H9 (cell line): ENCODE results near the gene C1S. TPM values are rescaled to one million over a fixed set of nuclear protein-coding genes. Genes with fewer than 3 reads are reported as not detected.

Experiments
- DNase-seq: peaks from one replicate; pipeline ENCODE4 v3.0.0-alpha.2; 2017
- H2AFZ ChIP-seq: one replicate; pipeline ENCODE4 v1.6.1; 2013; ENCODE audit warnings: mild to moderate bottlenecking, low read length, control low read depth, moderate library complexity
- H2AK5ac ChIP-seq: 2 replicates; pipeline ENCODE4 v1.6.1; 2013; ENCODE audit warnings: low read length, control low read depth, mixed read lengths; ENCODE audit not compliant: insufficient read length
- H2BK120ac ChIP-seq: one replicate; pipeline ENCODE4 v1.6.1; 2013; ENCODE audit warnings: low read depth, mild to moderate bottlenecking, low read length, control low read depth, inconsistent platforms; ENCODE audit not compliant: poor library complexity, severe bottlenecking
- H2BK12ac ChIP-seq: 2 replicates; pipeline ENCODE4 v1.6.1; 2013; ENCODE audit warnings: low read length, control low read depth, mixed read lengths, low read depth; ENCODE audit not compliant: insufficient read length
- H2BK15ac ChIP-seq: 2 replicates; pipeline ENCODE4 v1.6.1; 2013; ENCODE audit warnings: low read depth, low read length, control low read depth
- H2BK20ac ChIP-seq: one replicate; pipeline ENCODE4 v1.6.1; 2013; ENCODE audit warnings: low read depth, mild to moderate bottlenecking, low read length, control low read depth, inconsistent platforms; ENCODE audit not compliant: poor library complexity, severe bottlenecking
- H2BK5ac ChIP-seq: 2 replicates; pipeline ENCODE4 v1.6.1; 2013; ENCODE audit warnings: low read length, control low read depth, mixed read lengths; ENCODE audit not compliant: insufficient read length
- H3K14ac ChIP-seq: 2 replicates; pipeline ENCODE4 v1.6.1; 2013; ENCODE audit warnings: low read length, control low read depth; ENCODE audit not compliant: insufficient read depth
- H3K18ac ChIP-seq: 2 replicates; pipeline ENCODE4 v1.6.1; 2013; ENCODE audit warnings: low read depth, mild to moderate bottlenecking, mixed read lengths, low read length, control low read depth; ENCODE audit not compliant: insufficient read length
- H3K23ac ChIP-seq: 2 replicates; pipeline ENCODE4 v1.6.1; 2013; ENCODE audit warnings: low read length, control low read depth, mixed read lengths, low read depth; ENCODE audit not compliant: insufficient read length
- H3K23me2 ChIP-seq: 2 replicates; pipeline ENCODE4 v1.6.1; 2013; ENCODE audit warnings: low read depth, mild to moderate bottlenecking, mixed read lengths, low read length, control low read depth; ENCODE audit not compliant: insufficient read length, poor library complexity, severe bottlenecking
- H3K27ac ChIP-seq: 2 replicates; pipeline ENCODE4 v1.5.1; 2013; ENCODE audit warnings: low read length, control low read depth, mixed read lengths, low read depth; ENCODE audit not compliant: insufficient read length
- H3K27me3 ChIP-seq: 2 replicates; pipeline ENCODE4 v1.6.1; 2013; ENCODE audit warnings: low read length, control low read depth, inconsistent platforms; ENCODE audit not compliant: insufficient read depth
- H3K4ac ChIP-seq: 2 replicates; pipeline ENCODE4 v1.6.1; 2013; ENCODE audit warnings: low read depth, mild to moderate bottlenecking, control low read depth, inconsistent platforms, low read length, moderate library complexity
- H3K4me1 ChIP-seq: 2 replicates; pipeline ENCODE4 v1.6.1; 2013; ENCODE audit warnings: low read length, control low read depth, inconsistent platforms; ENCODE audit not compliant: insufficient read depth
- H3K4me2 ChIP-seq: 2 replicates; pipeline ENCODE4 v1.6.1; 2013; ENCODE audit warnings: low read length, control low read depth, mixed read lengths; ENCODE audit not compliant: insufficient read length, insufficient read depth
- H3K56ac ChIP-seq: 2 replicates; pipeline ENCODE4 v1.6.1; 2013; ENCODE audit warnings: low read depth, mild to moderate bottlenecking, mixed read lengths, low read length, control low read depth; ENCODE audit not compliant: insufficient read length
- H3K79me1 ChIP-seq: 2 replicates; pipeline ENCODE4 v1.6.1; 2013; ENCODE audit warnings: low read depth, mild to moderate bottlenecking, moderate library complexity, low read length, control low read depth, inconsistent platforms; ENCODE audit not compliant: insufficient read depth, poor library complexity, severe bottlenecking
- H3K79me2 ChIP-seq: 2 replicates; pipeline ENCODE4 v1.6.1; 2013; ENCODE audit warnings: low read length, control low read depth, inconsistent platforms; ENCODE audit not compliant: insufficient read depth
- H3K9ac ChIP-seq: 2 replicates; pipeline ENCODE4 v1.6.1; 2013; ENCODE audit warnings: low read length, control low read depth, mixed read lengths; ENCODE audit not compliant: insufficient read length; ENCODE audit errors: extremely low read depth
- H3K9me3 ChIP-seq: one replicate; pipeline ENCODE4 v1.6.1; 2013; ENCODE audit warnings: low read depth, low read length, inconsistent platforms; ENCODE audit not compliant: control insufficient read depth
- H3T11ph ChIP-seq: one replicate; pipeline ENCODE4 v1.6.1; 2013; ENCODE audit warnings: mild to moderate bottlenecking, low read length, control low read depth, inconsistent platforms
- H4K20me1 ChIP-seq: one replicate; pipeline ENCODE4 v1.6.1; 2013; ENCODE audit not compliant: control insufficient read depth, insufficient read length, insufficient read depth
- H4K5ac ChIP-seq: 2 replicates; pipeline ENCODE4 v1.6.1; 2013; ENCODE audit warnings: low read depth, mild to moderate bottlenecking, mixed read lengths, low read length, control low read depth; ENCODE audit not compliant: insufficient read length
- H4K8ac ChIP-seq: replicated peaks from 2 replicates; pipeline ENCODE4 v1.6.1; 2013; ENCODE audit warnings: low read length, control low read depth, mixed read lengths, low read depth; ENCODE audit not compliant: insufficient read length
- H4K91ac ChIP-seq: 2 replicates; pipeline ENCODE4 v1.6.1; 2013; ENCODE audit warnings: low read depth, mild to moderate bottlenecking, moderate library complexity, mixed read lengths, low read length, control low read depth; ENCODE audit not compliant: insufficient read length
- H3K27ac Mint-ChIP-seq, 3 experiments: 2 replicates in 2 of 3; 3 replicates in 1 of 3; pipeline ENCODE4 v1.8.0; 2020 to 2021; ENCODE audit warnings: mixed read lengths in 3 of 3, mild to moderate bottlenecking in 1 of 3, moderate library complexity in 1 of 3
- H3K27me3 Mint-ChIP-seq: 2 replicates; pipeline ENCODE4 v1.8.0; 2021; ENCODE audit warnings: low read depth, mild to moderate bottlenecking, moderate library complexity, mixed read lengths
- H3K36me3 Mint-ChIP-seq, 3 experiments: 2 replicates in 2 of 3; 3 replicates in 1 of 3; pipeline ENCODE4 v1.8.0; 2020 to 2021; ENCODE audit warnings: low read depth in 3 of 3, mixed read lengths in 3 of 3; ENCODE audit not compliant: insufficient read depth in 1 of 3
- H3K4me1 Mint-ChIP-seq, 2 experiments: 2 replicates each; pipeline ENCODE4 v1.8.0; 2020; ENCODE audit warnings: mixed read lengths in 2 of 2
- H3K4me3 Mint-ChIP-seq, 2 experiments: 2 replicates in 1 of 2; 3 replicates in 1 of 2; pipeline ENCODE4 v1.8.0; 2020 to 2021; ENCODE audit warnings: mild to moderate bottlenecking in 2 of 2, mixed read lengths in 2 of 2, moderate library complexity in 1 of 2
- H3K9me3 Mint-ChIP-seq, 2 experiments: 2 replicates in 1 of 2; 3 replicates in 1 of 2; pipeline ENCODE4 v1.8.0; 2020; ENCODE audit warnings: mild to moderate bottlenecking in 2 of 2, mixed read lengths in 2 of 2, moderate library complexity in 1 of 2
- WGBS: extraction: QIAGEN DNeasy Blood & Tissue Kit; methylation state at CpG from one replicate; pipeline ENCODE4 v1.1.7; 2013; ENCODE audit warnings: missing lambda C conversion rate, low lambda C conversion rate, mixed read lengths; ENCODE audit not compliant: insufficient read length; ENCODE audit errors: extremely low coverage; 5-methylcytosine and 5-hydroxymethylcytosine counted together
- total RNA-seq: library from RNA; stranded (reverse); gene quantifications from 2 replicates; pipeline ENCODE4 v1.2.1, GENCODE V29; 2021
- TF ChIP-seq, protein P1 (sequence below): fragments of 200-600 bp; sonication (generic); conservative IDR thresholded peaks from 3 replicates; pipeline ENCODE4 v1.8.0; 2021; ENCODE audit warnings: antibody characterized with exemption, mild to moderate bottlenecking

C1S gene
- total RNA-seq, 1 experiment from 2014 or later, result 4.2 TPM

DNA sequence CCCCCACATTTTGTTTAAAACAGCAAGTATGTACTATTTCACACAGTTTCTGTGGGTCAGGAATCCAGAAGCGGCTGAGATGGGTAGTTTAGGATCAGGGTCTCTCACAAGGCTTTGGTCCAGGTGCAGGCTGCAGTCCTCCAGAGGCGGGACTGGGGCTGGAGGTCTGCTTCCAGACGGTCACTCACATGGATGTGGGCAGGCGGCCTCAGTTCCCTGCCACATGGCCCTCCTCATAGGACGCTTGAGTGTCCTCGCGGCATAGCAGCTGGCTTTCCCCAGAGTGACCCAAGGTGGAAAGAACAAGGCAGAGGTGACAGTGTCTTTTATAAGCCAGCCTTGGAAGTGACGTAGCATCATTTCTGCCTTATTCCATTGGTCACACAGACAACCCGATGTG is 56.4 kb downstream of the C1S start:
- no peak overlapping the region for H3T11ph ChIP-seq
- no peaks in the 10 kb centered on the region for H3K23me2 ChIP-seq
- no peak overlapping the region for H2BK5ac ChIP-seq
- no peak overlapping the region for H3K4ac ChIP-seq
- H2BK20ac ChIP-seq, result no peak overlapping the region
- no peak overlapping the region for H3K14ac ChIP-seq
- H2BK15ac ChIP-seq, result no peak overlapping the region
- H3K36me3 Mint-ChIP-seq, result no peaks in the 10 kb centered on the region
- H4K91ac ChIP-seq, result no peak overlapping the region
- no CpG with 5 or more reads among the region's 9 CpGs for WGBS
- H3K9me3 ChIP-seq, result no peaks in the 10 kb centered on the region
- H2AFZ ChIP-seq, result no peak overlapping the region
- H4K20me1 ChIP-seq, result no peaks in the 10 kb centered on the region
- no peak overlapping the region for H3K56ac ChIP-seq
- H3K4me3 Mint-ChIP-seq, result no peak overlapping the region
- H3K27me3 Mint-ChIP-seq, result peaks cover 6% of the 10 kb centered on the region
- TF ChIP-seq, protein P1, sequence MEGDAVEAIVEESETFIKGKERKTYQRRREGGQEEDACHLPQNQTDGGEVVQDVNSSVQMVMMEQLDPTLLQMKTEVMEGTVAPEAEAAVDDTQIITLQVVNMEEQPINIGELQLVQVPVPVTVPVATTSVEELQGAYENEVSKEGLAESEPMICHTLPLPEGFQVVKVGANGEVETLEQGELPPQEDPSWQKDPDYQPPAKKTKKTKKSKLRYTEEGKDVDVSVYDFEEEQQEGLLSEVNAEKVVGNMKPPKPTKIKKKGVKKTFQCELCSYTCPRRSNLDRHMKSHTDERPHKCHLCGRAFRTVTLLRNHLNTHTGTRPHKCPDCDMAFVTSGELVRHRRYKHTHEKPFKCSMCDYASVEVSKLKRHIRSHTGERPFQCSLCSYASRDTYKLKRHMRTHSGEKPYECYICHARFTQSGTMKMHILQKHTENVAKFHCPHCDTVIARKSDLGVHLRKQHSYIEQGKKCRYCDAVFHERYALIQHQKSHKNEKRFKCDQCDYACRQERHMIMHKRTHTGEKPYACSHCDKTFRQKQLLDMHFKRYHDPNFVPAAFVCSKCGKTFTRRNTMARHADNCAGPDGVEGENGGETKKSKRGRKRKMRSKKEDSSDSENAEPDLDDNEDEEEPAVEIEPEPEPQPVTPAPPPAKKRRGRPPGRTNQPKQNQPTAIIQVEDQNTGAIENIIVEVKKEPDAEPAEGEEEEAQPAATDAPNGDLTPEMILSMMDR, result no peak
- no peak overlapping the region for H4K5ac ChIP-seq
- no peak overlapping the region for H3K4me2 ChIP-seq
- no peaks in the 10 kb centered on the region for H3K9me3 Mint-ChIP-seq
- H3K9ac ChIP-seq, result no peak overlapping the region
- H3K79me1 ChIP-seq, result no peaks in the 10 kb centered on the region
- no peak overlapping the region for H2BK120ac ChIP-seq
- no peaks in the 10 kb centered on the region for H3K79me2 ChIP-seq
- no peak for DNase-seq
- H3K4me1 ChIP-seq, result no peaks in the 10 kb centered on the region
- H3K23ac ChIP-seq, result no peak overlapping the region
- H2BK12ac ChIP-seq, result no peak overlapping the region
- no peaks in the 10 kb centered on the region for H3K27me3 ChIP-seq
- H4K8ac ChIP-seq, result no peak overlapping the region
- no peak overlapping the region for H2AK5ac ChIP-seq
- no peak overlapping the region for H3K18ac ChIP-seq
- no peak overlapping the region for H3K27ac Mint-ChIP-seq
- no peak overlapping the region for H3K27ac ChIP-seq
- H3K4me1 Mint-ChIP-seq, result peaks cover 0 to 5% of the 10 kb centered on the region in 2 experiments; a peak in 2 of 4 replicates
